ENCODE measurements around the gene TMCO4. TPM values are rescaled to one million over a fixed set of nuclear protein-coding genes. Genes with fewer than 3 reads are reported as not detected.

TMCO4 gene
- total RNA-seq, 1 experiment from 2014 or later = 7.2 TPM

DNA sequence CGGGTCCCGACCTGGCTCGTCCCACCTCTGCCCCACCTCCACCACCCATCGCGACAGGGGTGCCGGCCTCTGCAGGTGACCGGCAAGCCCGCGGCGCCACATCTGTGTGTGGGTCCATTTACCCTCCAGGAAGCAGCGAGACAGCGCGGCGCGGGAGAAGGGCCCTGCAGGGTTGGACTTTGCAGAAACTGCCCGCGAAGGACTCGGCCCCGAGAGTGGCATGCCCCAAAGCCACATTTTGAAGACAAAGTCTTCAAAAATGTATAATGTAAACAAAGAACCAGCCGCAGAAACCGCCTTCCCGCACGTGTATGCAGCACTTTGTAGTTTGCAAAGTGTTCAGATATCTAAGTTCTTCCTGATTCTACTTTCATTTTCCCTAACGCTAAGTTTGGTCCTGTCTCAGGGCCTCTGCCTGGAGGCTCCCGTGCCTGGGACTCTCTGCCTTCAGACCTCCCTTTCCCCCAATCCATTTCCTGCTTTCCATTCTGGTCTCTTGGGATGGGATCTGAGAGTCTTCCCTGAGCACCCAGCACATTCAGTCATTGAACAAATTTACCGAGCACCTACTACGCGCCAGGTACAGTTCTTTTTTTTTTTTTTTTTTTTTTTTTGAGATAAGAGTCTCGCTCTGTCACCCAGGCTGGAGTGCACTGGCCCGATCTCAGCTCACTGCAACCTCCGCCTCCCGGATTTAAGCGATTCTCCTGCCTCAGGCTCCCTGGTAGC, 524 bp upstream of the TMCO4 start:
- DNase-seq (ENCODE audit: low spot score) (no peak), ATAC-seq (no peak)
- no peaks in the 10 kb centered on the region for H3K36me3 Mint-ChIP-seq
- no peaks in the 10 kb centered on the region for H3K9me3 Mint-ChIP-seq
- peak overlapping the region; percentile 65 for H3K4me3 Mint-ChIP-seq
- no peak overlapping the region for H3K27ac Mint-ChIP-seq
- peak; percentile 40; the same call in 1 of the 2 replicates for TF ChIP-seq ZNF423 (CRISPR knock-in tag; IDR thresholded peaks at IDR 0.05)
- TF ChIP-seq, protein P1, sequence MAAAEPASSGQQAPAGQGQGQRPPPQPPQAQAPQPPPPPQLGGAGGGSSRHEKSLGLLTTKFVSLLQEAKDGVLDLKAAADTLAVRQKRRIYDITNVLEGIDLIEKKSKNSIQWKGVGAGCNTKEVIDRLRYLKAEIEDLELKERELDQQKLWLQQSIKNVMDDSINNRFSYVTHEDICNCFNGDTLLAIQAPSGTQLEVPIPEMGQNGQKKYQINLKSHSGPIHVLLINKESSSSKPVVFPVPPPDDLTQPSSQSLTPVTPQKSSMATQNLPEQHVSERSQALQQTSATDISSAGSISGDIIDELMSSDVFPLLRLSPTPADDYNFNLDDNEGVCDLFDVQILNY (CRISPR knock-in tag; IDR thresholded peaks at IDR 0.05) = no peak
- ChIA-PET CTCF (interaction anchor here (0.5 to 1.4 kb wide), 6 partner anchors 11 to 82 kb away, joined by 3 to 5 read pairs (median 3); partner anchors contain the start of gene OTUD3), POLR2A (no interaction called here)
- H3K27me3 Mint-ChIP-seq (ENCODE audit: low read depth) = peaks cover 36% of the 10 kb centered on the region
- peaks cover 33% of the 10 kb centered on the region for H3K4me1 Mint-ChIP-seq

DNA sequence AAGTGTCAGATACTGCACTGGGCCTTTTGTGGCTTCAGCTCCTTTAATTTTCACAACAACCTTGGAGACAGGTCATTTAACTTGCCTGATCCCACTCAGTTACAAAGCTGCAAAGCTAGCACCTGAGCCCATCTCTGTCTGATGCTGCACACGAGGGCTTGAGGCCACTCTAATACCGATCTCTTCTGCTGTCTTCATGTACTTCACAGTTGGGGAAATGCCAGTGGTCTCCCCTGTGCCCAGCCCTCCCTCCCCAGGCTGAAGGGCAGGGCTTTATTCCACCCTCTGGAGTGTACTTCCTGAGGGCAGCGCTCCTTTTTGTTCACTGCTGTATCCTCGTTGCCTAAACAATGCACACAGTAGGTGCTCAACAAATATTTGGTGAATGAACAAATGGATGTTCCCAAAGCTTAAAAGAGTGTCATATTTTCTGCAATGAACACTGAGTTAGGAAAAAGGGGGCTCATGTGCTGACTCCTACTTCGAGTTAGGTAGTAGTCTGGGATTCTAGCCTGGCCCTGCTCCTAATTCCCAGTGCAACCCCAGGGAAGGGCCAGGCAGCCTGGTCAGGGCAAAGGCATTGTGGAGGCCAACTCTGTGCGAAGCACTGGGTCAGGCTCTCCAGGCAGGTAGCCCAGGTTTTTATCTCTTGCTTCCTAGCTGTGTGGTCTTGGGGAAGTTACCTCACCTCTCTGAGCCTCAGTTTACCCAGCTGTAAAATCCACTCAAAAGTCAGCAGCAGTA, 1.1 kb downstream of the TMCO4 start:
- no peak for ATAC-seq
- peak overlapping the region; percentile 56 for H3K4me3 Mint-ChIP-seq
- no peak for DNase-seq (ENCODE audit: low spot score)
- POLR2A ChIA-PET = no interaction called here
- no peak for TF ChIP-seq NR1H2 (CRISPR knock-in tag; IDR thresholded peaks at IDR 0.05)
- TF ChIP-seq GRHL2 (CRISPR knock-in tag; IDR thresholded peaks at IDR 0.05; ENCODE audit: insufficient replicate concordance, severe bottlenecking) = no peak
- TF ChIP-seq MXD4 (CRISPR knock-in tag; IDR thresholded peaks at IDR 0.05; ENCODE audit: borderline replicate concordance) = no peak
- TF ChIP-seq ZNF396 (CRISPR knock-in tag; IDR thresholded peaks at IDR 0.05; ENCODE audit: borderline replicate concordance) = no peak
- TF ChIP-seq RORB (CRISPR knock-in tag; IDR thresholded peaks at IDR 0.05) = no peak
- TF ChIP-seq ELF4 (CRISPR knock-in tag; IDR thresholded peaks at IDR 0.05; ENCODE audit: low read depth) = no peak
- peaks cover 36% of the 10 kb centered on the region for H3K27me3 Mint-ChIP-seq (ENCODE audit: low read depth)
- peaks cover 33% of the 10 kb centered on the region for H3K4me1 Mint-ChIP-seq
- no peaks in the 10 kb centered on the region for H3K9me3 Mint-ChIP-seq
- CTCF ChIA-PET = interaction anchor here (1.3 to 1.5 kb wide), 2 partner anchors 12 to 13 kb away, joined by 3 to 6 read pairs; no protein-coding TSS in a partner anchor
- no peaks in the 10 kb centered on the region for H3K36me3 Mint-ChIP-seq
- no peak overlapping the region for H3K27ac Mint-ChIP-seq

DNA sequence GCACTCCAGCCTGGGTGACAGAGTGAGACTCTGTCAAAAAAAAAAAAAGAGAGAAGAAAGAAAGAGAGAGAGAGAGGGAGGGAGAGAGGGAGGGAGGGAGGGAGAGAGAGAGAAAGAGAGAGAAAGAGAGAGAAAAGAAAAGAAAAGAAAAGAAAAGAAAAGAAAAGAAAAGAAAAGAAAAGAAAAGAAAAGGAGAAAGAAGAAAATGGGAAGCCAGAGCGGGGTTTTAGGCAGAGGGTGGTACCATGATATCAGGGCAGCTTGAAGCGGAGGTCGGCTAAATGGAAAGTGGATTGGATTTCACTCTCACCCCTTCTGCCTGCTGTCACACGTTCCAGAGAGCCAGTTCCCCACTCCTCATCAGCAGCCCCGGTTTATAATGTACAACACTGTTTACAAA, 1.9 kb downstream of the TMCO4 start:
- ChIA-PET POLR2A (no interaction called here), CTCF (interaction anchor here (0.6 to 1.5 kb wide), 3 partner anchors 11 to 19 kb away, joined by 3 to 6 read pairs (median 4); no protein-coding TSS in a partner anchor)
- peaks cover 36% of the 10 kb centered on the region for H3K27me3 Mint-ChIP-seq (ENCODE audit: low read depth)
- TF ChIP-seq, protein P2, sequence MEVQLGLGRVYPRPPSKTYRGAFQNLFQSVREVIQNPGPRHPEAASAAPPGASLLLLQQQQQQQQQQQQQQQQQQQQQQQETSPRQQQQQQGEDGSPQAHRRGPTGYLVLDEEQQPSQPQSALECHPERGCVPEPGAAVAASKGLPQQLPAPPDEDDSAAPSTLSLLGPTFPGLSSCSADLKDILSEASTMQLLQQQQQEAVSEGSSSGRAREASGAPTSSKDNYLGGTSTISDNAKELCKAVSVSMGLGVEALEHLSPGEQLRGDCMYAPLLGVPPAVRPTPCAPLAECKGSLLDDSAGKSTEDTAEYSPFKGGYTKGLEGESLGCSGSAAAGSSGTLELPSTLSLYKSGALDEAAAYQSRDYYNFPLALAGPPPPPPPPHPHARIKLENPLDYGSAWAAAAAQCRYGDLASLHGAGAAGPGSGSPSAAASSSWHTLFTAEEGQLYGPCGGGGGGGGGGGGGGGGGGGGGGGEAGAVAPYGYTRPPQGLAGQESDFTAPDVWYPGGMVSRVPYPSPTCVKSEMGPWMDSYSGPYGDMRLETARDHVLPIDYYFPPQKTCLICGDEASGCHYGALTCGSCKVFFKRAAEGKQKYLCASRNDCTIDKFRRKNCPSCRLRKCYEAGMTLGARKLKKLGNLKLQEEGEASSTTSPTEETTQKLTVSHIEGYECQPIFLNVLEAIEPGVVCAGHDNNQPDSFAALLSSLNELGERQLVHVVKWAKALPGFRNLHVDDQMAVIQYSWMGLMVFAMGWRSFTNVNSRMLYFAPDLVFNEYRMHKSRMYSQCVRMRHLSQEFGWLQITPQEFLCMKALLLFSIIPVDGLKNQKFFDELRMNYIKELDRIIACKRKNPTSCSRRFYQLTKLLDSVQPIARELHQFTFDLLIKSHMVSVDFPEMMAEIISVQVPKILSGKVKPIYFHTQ (CRISPR knock-in tag; IDR thresholded peaks at IDR 0.05) = no peak
- TF ChIP-seq ZNF263 (CRISPR knock-in tag; IDR thresholded peaks at IDR 0.05; ENCODE audit: low read depth) = no peak
- no peak for TF ChIP-seq NFATC4 (CRISPR knock-in tag; IDR thresholded peaks at IDR 0.05)
- no peak for TF ChIP-seq ZNF416 (CRISPR knock-in tag; IDR thresholded peaks at IDR 0.05)
- no peak for TF ChIP-seq ZBTB21 (CRISPR knock-in tag; IDR thresholded peaks at IDR 0.05; ENCODE audit: borderline replicate concordance)
- TF ChIP-seq JUN (CRISPR knock-in tag; IDR thresholded peaks at IDR 0.05) = no peak
- no peak for TF ChIP-seq GABPB1 (CRISPR knock-in tag; IDR thresholded peaks at IDR 0.05)
- TF ChIP-seq, protein P3, sequence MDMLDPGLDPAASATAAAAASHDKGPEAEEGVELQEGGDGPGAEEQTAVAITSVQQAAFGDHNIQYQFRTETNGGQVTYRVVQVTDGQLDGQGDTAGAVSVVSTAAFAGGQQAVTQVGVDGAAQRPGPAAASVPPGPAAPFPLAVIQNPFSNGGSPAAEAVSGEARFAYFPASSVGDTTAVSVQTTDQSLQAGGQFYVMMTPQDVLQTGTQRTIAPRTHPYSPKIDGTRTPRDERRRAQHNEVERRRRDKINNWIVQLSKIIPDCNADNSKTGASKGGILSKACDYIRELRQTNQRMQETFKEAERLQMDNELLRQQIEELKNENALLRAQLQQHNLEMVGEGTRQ (CRISPR knock-in tag; IDR thresholded peaks at IDR 0.05) = no peak
- TF ChIP-seq, protein P4, sequence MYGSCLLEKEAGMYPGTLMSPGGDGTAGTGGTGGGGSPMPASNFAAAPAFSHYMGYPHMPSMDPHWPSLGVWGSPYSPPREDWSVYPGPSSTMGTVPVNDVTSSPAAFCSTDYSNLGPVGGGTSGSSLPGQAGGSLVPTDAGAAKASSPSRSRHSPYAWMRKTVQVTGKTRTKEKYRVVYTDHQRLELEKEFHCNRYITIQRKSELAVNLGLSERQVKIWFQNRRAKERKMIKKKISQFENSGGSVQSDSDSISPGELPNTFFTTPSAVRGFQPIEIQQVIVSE (CRISPR knock-in tag; IDR thresholded peaks at IDR 0.05; ENCODE audit: borderline replicate concordance) = no peak
- TF ChIP-seq CREB1 (CRISPR knock-in tag; IDR thresholded peaks at IDR 0.05) = no peak
- no peak for TF ChIP-seq GRHL2 (CRISPR knock-in tag; IDR thresholded peaks at IDR 0.05; ENCODE audit: insufficient replicate concordance, severe bottlenecking)
- no peak for TF ChIP-seq NFE2L1 (CRISPR knock-in tag; IDR thresholded peaks at IDR 0.05)
- TF ChIP-seq, protein P5, sequence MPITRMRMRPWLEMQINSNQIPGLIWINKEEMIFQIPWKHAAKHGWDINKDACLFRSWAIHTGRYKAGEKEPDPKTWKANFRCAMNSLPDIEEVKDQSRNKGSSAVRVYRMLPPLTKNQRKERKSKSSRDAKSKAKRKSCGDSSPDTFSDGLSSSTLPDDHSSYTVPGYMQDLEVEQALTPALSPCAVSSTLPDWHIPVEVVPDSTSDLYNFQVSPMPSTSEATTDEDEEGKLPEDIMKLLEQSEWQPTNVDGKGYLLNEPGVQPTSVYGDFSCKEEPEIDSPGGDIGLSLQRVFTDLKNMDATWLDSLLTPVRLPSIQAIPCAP (CRISPR knock-in tag; IDR thresholded peaks at IDR 0.05) = no peak
- ATAC-seq (no peak), DNase-seq (ENCODE audit: low spot score) (no peak)
- H3K27ac Mint-ChIP-seq = no peak overlapping the region
- H3K36me3 Mint-ChIP-seq = no peaks in the 10 kb centered on the region
- peaks cover 33% of the 10 kb centered on the region for H3K4me1 Mint-ChIP-seq
- no peaks in the 10 kb centered on the region for H3K9me3 Mint-ChIP-seq
- H3K4me3 Mint-ChIP-seq = no peak overlapping the region
